Activated gamma-delta T cell treated with anti-CD3 and anti-CD28 coated beads, Interleukin-2, amount 50 U/mL, for 16 hours (primary cell): Measurements from ENCODE around the gene GUCA2A.

Experiments
- DNase-seq: peaks from one replicate; pipeline ENCODE4 v3.0.0-alpha.2; 2020; ENCODE audit warnings: low read depth

Gene GUCA2A

GRCh38 chr1:42153624-42154023 is 10.9 kb downstream of the GUCA2A start:
- no peak for DNase-seq

- DNase-seq, result no peak
Observed at GRCh38 chr1:42152907-42153600, 11.5 kb downstream of the GUCA2A start, which contains the start of gene GUCA2B. TSS of gene GUCA2B (plus strand) at chr1:42153410. CDS start at chr1:42153451, 41 bp downstream.

DNA sequence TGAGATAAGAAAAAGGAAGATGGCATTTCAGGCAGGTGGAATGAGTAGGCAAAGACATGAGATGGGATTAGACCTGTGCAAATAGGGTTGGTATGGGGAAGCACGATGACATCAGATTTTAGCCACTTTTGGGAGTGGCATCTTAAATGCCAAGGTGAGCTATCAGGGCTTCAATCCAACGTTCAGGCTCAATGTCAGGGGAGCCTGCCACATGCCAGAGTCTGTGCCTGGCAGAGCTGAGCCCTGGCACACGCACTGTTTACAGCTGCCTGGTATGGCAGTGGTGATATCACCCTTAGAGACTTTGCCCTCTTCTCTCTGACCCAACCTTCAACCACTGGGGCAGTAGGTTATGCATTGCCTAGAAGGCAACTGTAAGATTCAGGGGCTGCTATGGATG is 12.4 kb downstream of the GUCA2A start:
- no peak for DNase-seq

- no peak for DNase-seq
Observed at GRCh38 chr1:42150651-42151050, 13.9 kb downstream of the GUCA2A start.

DNA sequence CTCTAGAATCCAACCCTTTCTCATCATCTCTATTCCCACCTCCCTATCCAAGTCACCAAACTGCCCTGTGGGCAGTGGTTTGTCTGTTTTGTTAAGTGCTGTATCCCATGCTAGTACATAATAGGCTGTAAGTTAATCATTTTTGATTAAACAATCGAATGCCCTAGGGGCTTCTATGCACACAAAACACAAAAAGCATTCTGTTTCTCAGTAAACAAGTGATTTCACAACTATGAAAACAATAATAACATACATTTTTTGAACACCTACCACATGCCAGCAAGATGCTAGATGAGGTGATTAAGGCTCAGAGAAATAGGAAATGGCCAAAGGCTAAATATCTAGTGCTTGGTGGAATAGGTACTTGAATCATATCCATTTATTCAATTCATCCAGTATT is 16.4 kb downstream of the GUCA2A start:
- no peak for DNase-seq

- DNase-seq, result peak; percentile 49
Observed at GRCh38 chr1:42146626-42147320, 17.8 kb downstream of the GUCA2A start.

- DNase-seq, result no peak
Observed at GRCh38 chr1:42145764-42146625, 18.6 kb downstream of the GUCA2A start.

DNA sequence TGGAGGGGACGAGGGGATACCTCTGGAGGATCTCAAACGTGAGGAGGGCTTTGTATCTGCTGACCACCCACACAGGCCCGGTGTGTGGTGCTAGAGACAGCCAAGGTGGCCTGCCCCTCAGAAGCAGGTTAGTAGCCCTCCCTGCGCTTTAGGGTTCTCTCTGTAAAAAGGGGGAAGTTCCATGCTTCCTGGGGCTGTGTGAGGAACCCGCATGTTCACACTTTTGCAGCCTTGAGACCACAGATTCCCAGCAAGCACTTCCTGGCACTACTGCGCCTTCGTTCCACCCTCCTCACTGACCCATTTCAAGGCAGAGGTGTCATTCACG is 19.2 kb downstream of the GUCA2A start:
- no peak for DNase-seq

- no peak for DNase-seq
Observed at GRCh38 chr1:42144711-42145388, 19.7 kb downstream of the GUCA2A start.

DNA sequence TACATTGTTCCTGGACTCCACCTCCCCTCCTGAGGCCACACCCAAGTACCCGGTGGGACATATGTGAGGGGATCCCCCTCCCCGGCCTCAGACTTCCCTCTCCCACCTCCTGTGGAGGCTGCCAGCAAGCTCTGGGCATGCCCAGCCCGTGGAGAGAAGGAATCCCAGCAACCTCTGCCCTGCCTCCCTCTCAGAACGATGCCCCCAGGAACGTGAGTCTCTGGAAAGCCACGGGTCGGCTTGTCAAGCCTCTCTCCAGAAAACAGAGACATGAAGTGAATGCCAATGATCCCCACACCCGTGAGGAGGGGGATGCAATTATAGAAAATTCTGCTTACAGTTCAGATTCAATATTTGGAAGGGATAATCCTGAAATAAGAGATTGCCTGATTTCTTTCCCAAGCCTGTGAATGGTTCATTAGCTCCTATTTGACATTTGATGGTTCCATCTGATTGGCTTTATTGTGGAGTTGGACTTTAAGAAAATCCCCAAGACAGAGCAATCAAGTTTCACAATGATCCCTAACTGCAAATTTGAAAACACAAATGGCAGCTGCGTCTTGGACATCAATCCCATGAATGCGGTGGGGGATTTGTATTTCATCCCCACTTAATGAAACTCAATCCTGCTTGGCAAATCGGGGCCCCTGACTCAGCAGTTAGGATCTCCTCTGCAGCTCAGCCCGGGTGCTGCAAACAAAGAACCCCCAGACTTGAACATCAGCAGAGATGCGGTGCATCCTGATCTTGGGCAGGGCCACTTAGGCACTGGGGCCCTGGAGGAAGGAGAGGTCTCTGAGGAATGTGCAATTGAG is 20.4 kb downstream of the GUCA2A start:
- no peak for DNase-seq

- DNase-seq, result no peak
Observed at GRCh38 chr1:42142894-42143675, 21.5 kb downstream of the GUCA2A start.

DNA sequence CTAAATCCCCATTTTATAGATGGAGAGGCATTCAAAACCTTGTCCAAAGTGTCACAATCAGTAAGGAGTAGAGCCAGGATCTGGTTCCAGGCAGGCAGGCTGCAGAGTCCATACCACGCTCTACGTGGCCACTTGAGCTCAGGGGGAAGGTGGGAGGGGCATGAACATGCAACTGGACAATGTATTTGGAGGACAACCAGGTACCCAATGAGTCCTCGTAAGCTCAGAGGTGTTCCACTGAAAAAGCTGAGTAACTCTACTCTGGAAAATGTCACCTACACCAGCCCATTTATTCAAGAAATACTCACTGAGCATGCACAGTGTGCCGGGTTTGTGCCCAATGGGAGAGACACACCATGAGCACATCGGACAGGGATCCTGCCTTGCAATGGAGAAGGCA is 22.6 kb downstream of the GUCA2A start:
- DNase-seq, result no peak

- DNase-seq, result no peak
Observed at GRCh38 chr1:42140191-42140590, 24.4 kb downstream of the GUCA2A start.

DNA sequence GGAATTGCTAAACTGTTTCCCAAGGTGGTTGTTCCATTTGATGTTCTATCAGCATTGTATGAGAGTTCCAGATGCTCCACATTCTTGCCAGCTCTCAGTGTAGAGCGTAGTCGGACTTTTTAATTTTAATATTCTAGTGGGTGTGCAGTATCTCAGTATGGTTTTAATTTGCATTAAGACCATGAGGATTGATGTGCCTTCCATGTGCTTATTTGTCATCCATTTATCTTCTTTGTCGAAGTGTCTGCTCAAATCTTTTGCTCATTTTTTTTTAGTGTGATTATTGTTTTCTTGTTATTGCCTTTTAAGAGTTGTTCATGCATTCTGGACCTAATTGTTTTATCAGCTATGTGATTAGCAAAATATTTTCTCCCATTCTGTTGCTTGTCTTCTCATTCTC is 25.1 kb downstream of the GUCA2A start:
- DNase-seq, result no peak

DNA sequence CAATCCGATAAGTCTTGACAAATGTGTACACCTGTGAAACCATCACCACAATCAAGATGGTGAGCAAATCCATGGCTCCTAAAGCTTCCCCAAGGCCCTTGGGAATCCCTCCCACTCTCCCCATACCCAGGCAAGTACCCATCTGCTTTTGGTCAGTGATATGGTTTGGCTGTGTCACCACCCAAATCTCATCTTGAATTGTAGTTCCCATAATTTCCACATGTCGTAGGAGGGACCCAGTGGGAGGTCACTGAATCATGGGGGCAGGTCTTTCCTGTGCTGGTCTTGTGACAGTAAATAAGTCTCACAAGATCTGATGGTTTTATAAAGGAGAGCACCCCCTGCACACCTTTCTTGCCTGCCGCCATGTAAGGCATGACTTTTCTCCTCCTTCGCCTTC is 26.0 kb downstream of the GUCA2A start:
- DNase-seq, result no peak

DNA sequence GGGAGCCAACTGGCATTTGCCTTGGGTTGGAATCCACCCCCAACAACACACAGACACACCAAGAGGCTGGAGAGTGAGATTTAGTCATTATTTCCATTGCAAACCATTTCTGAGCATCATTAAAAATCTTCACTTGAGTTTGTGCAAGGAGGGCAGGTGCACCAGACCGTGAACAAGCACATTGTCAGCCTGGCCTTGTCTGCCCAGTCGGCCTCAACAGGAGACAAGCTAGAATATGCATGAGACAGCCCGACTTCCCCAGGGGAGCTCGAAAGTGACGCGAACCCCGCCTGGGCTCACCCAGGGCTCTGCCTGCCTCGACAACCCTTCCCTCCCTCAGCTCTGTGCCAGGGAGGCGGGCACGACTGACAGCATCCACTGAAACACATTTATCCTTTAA is 26.8 kb downstream of the GUCA2A start:
- DNase-seq, result no peak

DNA sequence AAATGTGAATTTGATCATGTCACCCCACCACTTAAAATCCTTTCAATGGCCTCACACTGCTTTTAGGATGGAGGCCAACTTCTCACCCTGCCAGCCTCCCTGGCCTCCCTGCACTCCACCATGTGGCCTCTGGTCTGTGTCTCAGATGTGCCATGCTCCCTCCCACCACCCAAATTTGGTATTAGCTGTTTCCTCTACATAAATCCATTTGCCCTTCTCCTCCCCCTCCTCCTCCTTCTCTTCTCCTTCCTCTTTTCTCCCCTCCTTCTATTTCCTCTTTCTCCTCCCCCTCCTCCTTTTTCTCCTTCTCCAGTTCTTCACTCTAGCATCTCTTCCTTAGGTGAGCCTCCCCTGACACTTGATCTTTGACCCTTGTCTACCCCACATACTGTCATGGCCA is 28.1 kb downstream of the GUCA2A start:
- no peak for DNase-seq

GRCh38 chr1:42135426-42135825 is 29.1 kb downstream of the GUCA2A start:
- DNase-seq, result no peak

GRCh38 chr1:42133809-42134526 is 30.6 kb downstream of the GUCA2A start:
- DNase-seq, result no peak

GRCh38 chr1:42133390-42133789 is 31.2 kb downstream of the GUCA2A start:
- no peak for DNase-seq
